IMR-90 (cell line): ENCODE data around the gene AGBL3. TPM values are rescaled to one million over a fixed set of nuclear protein-coding genes. Genes with fewer than 3 reads are reported as not detected.
"Not testable (repeated sequence)": the region's sequence is repeated elsewhere in the genome, so short reads cannot be mapped to it uniquely, and the experiment has no call there.

ENCODE experiments used
- ATAC-seq: fragments of 200-7000 bp; cut with Tn5 transposase; 2 replicates; pipeline ENCODE4 v1.9.1; 2020; ENCODE audit warnings: low read depth, mild to moderate bottlenecking, moderate library complexity
- BruUV-seq: library from RNA; stranded (reverse); fragments of 400-500 nt; replicated peaks from 2 replicates; lab custom pipeline; 2021; lab: Mats Ljungman, UMichigan
- CTCF ChIA-PET: fragments of 300-600 bp; formaldehyde crosslinking; extraction: SDS; loops from one replicate; lab custom pipeline; 2021; ENCODE audit warnings: antibody characterized with exemption; lab: Yijun Ruan, JAX
- POLR2A ChIA-PET: fragments of 300-600 bp; sonication (Branson Sonifier 250); formaldehyde crosslinking; loops from one replicate; lab custom pipeline; 2022; ENCODE audit warnings: antibody characterized with exemption; ENCODE audit not compliant: unreplicated experiment; lab: Charles Lee
- DNase-seq: peaks from one replicate; pipeline ENCODE4 v3.0.0; 2013
- H2AFZ ChIP-seq: replicated peaks from 2 replicates; pipeline ENCODE3; 2013; ENCODE audit warnings: low read length, mild to moderate bottlenecking; ENCODE audit not compliant: poor library complexity
- H2AK5ac ChIP-seq: 2 replicates; pipeline ENCODE4 v1.6.1; 2013; ENCODE audit warnings: low read depth, low read length, inconsistent platforms
- H2AK9ac ChIP-seq: replicated peaks from 2 replicates; pipeline ENCODE3; 2013; ENCODE audit warnings: mild to moderate bottlenecking, low read depth, low read length, moderate library complexity; ENCODE audit not compliant: poor library complexity
- H2BK120ac ChIP-seq: 2 replicates; pipeline ENCODE4 v1.6.1; 2013; ENCODE audit warnings: low read depth, low read length, inconsistent platforms
- H2BK15ac ChIP-seq: 3 replicates; pipeline ENCODE4 v1.6.1; 2013; ENCODE audit warnings: low read depth, low read length, inconsistent platforms
- H2BK20ac ChIP-seq: 2 replicates; pipeline ENCODE4 v1.6.1; 2013; ENCODE audit warnings: low read depth, mild to moderate bottlenecking, inconsistent platforms, low read length, moderate library complexity
- H2BK5ac ChIP-seq: 2 replicates; pipeline ENCODE4 v1.6.1; 2013; ENCODE audit warnings: mild to moderate bottlenecking, low read depth, low read length, inconsistent platforms; ENCODE audit not compliant: poor library complexity, severe bottlenecking
- H3K14ac ChIP-seq: replicated peaks from 2 replicates; pipeline ENCODE4 v1.6.1; 2013; ENCODE audit warnings: low read depth, low read length, inconsistent platforms
- H3K18ac ChIP-seq: 2 replicates; pipeline ENCODE4 v1.6.1; 2013; ENCODE audit warnings: low read depth, low read length, control low read depth
- H3K23ac ChIP-seq: 2 replicates; pipeline ENCODE4 v1.6.1; 2013; ENCODE audit warnings: low read depth, low read length, inconsistent platforms
- H3K27ac ChIP-seq: 2 replicates; pipeline ENCODE4 v1.5.1; 2013; ENCODE audit warnings: mild to moderate bottlenecking, control low read depth, low read length; ENCODE audit not compliant: insufficient read depth
- H3K27me3 ChIP-seq: 2 replicates; pipeline ENCODE4 v1.6.1; 2013; ENCODE audit warnings: low read length; ENCODE audit not compliant: control insufficient read depth, insufficient read depth
- H3K36me3 ChIP-seq: 2 replicates; pipeline ENCODE4 v1.6.1; 2013; ENCODE audit warnings: low read length, mixed read lengths; ENCODE audit not compliant: control insufficient read depth, insufficient read depth
- H3K4ac ChIP-seq: 2 replicates; pipeline ENCODE4 v1.6.1; 2013; ENCODE audit warnings: low read depth, low read length, inconsistent platforms
- H3K4me1 ChIP-seq: 2 replicates; pipeline ENCODE4 v1.6.1; 2013; ENCODE audit warnings: low read length, mixed read lengths; ENCODE audit not compliant: control insufficient read depth, insufficient read depth
- H3K4me2 ChIP-seq: 2 replicates; pipeline ENCODE4 v1.6.1; 2013; ENCODE audit warnings: low read depth, mild to moderate bottlenecking, control low read depth, low read length, moderate library complexity
- H3K4me3 ChIP-seq: 2 replicates; pipeline ENCODE4 v1.5.1; 2013; ENCODE audit warnings: low read depth, mild to moderate bottlenecking, control low read depth, low read length, moderate library complexity; ENCODE audit not compliant: insufficient read depth
- H3K56ac ChIP-seq: 2 replicates; pipeline ENCODE4 v1.6.1; 2013; ENCODE audit warnings: low read length, inconsistent platforms; ENCODE audit not compliant: insufficient read depth; ENCODE audit errors: extremely low read depth
- H3K79me1 ChIP-seq, 2 experiments: 2 replicates each; pipeline ENCODE4 v1.6.1; 2013; ENCODE audit warnings: low read length in 2 of 2, inconsistent platforms in 1 of 2, low read depth in 1 of 2
- H3K9ac ChIP-seq: 2 replicates; pipeline ENCODE4 v1.6.1; 2013; ENCODE audit warnings: low read depth, low read length, control low read depth
- H3K9me1 ChIP-seq: 2 replicates; pipeline ENCODE4 v1.6.1; 2013; ENCODE audit warnings: low read length, inconsistent platforms; ENCODE audit not compliant: insufficient read depth
- H3K9me3 ChIP-seq: 2 replicates; pipeline ENCODE4 v1.6.1; 2013; ENCODE audit warnings: low read length; ENCODE audit not compliant: control insufficient read depth, insufficient read depth
- H4K20me1 ChIP-seq: 2 replicates; pipeline ENCODE4 v1.6.1; 2013; ENCODE audit warnings: low read length, inconsistent platforms; ENCODE audit not compliant: insufficient read depth
- H4K5ac ChIP-seq: 2 replicates; pipeline ENCODE4 v1.6.1; 2013; ENCODE audit warnings: mild to moderate bottlenecking, low read depth, low read length, control low read depth
- H4K8ac ChIP-seq, 2 experiments: 2 replicates each; pipeline ENCODE4 v1.6.1; 2013; ENCODE audit warnings: low read depth in 2 of 2, low read length in 2 of 2, control low read depth in 1 of 2, inconsistent platforms in 1 of 2
- H4K91ac ChIP-seq: 2 replicates; pipeline ENCODE4 v1.6.1; 2013; ENCODE audit warnings: low read depth, low read length, inconsistent platforms; ENCODE audit not compliant: insufficient read depth
- CEBPB ChIP-seq: IDR thresholded peaks from 2 replicates; pipeline ENCODE4 v1.6.1; 2012; ENCODE audit warnings: low read depth, low read length, improper control_type of control experiment
- whole genome bisulfite sequencing, 2 experiments: methylation state at CpG; one replicate each; pipeline versions ENCODE4 v1.1.5 to v1.1.7; 2013; ENCODE audit warnings: missing lambda C conversion rate in 2 of 2; ENCODE audit not compliant: insufficient read length in 1 of 2; ENCODE audit errors: extremely low coverage in 2 of 2; 5-methylcytosine and 5-hydroxymethylcytosine counted together
- dilution Hi-C: fragments of 300-500 bp; cut with HindIII; formaldehyde crosslinking; loops from one replicate; pipeline ENCODE4 v1.14.3; 2018; ENCODE audit warnings: low sequenced_read_pairs; ENCODE audit not compliant: unreplicated experiment
- in situ Hi-C: fragments of 300-500 bp; cut with MboI; formaldehyde crosslinking; loops from 3 replicates; pipeline ENCODE4 v1.14.3; 2019; ENCODE audit warnings: low sequenced_read_pairs, inconsistent platforms, mixed read lengths
- intact Hi-C: fragments of 100-400 bp; cut with micrococcal nuclease; formaldehyde crosslinking; loops from 2 replicates; pipeline ENCODE4 v1.10.0; 2022
- polyA plus RNA-seq, 3 experiments: library from polyadenylated mRNA; depleted of rRNA; stranded (reverse); fragments of >200 nt; gene quantifications; 2 replicates each; pipeline ENCODE4 v1.2.3, GENCODE V29; 2012; ENCODE audit warnings: low replicate concordance in 1 of 3
- total RNA-seq: library from RNA; depleted of rRNA; stranded (reverse); fragments of >200 nt; gene quantifications from 2 replicates; pipeline ENCODE4 v1.2.3, GENCODE V29; 2012

AGBL3 gene
- total and polyA plus RNA-seq, 2 of the 4 experiments (the other 2 are of a cell fraction) = 0.18 to 0.65 TPM

DNA sequence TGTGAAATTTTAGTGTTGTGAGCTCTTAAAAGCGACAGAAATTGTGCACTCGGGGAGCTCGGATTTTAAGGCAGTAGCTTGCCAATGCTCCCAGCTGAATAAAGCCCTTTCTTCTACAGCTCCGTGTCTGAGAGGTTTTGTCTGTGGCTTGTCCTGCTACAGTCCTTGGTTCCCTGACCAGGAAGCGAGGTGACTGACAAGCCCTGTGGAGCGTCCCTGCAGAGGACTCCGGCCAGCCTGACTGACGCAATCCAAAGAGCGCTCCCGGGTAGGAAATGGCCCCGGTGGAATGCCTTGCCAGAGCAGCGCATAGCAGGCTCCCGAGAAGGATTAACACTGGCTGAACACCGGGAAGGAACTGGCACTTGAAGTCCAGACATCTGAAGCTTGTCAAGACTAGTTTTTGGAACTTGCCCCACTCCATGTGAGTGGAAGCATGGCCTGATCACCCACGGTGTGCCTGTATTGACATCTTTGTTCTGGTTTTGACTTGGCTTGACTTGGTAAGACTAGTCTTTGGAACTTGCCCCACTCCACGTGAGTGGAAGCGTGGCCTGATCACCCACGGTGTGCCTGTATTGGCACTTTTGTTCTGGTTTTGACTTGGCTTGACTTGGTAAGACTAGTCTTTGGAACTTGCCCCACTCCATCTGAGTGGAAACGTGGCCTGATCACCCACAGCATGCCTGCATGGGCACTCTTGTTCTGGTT is 185.4 kb downstream of the AGBL3 start:
- H3K9me3 ChIP-seq, H2BK120ac ChIP-seq, DNase-seq, BruUV-seq, H3K27ac ChIP-seq, H3K4ac ChIP-seq, H2AFZ ChIP-seq, H3K27me3 ChIP-seq, dilution Hi-C loops, H2AK5ac ChIP-seq, in situ Hi-C loops, H3K18ac ChIP-seq, H4K20me1 ChIP-seq, H2BK5ac ChIP-seq, H3K14ac ChIP-seq, H3K56ac ChIP-seq, H3K23ac ChIP-seq, H2AK9ac ChIP-seq, H3K4me2 ChIP-seq, POLR2A ChIA-PET, H3K4me3 ChIP-seq, H2BK15ac ChIP-seq, H3K9ac ChIP-seq, ATAC-seq, H4K91ac ChIP-seq: not testable (repeated sequence)
- H4K5ac ChIP-seq = peak overlapping the region; percentile 20; the same call in 1 of the 2 replicates
- intact Hi-C loops = loop anchor here (2.0 kb wide), 3 partner anchors 185 to 481 kb away; partner anchors contain the start of gene AGBL3
- peak overlapping the region; percentile 54 to 96; a peak in 3 of 4 replicates for H4K8ac ChIP-seq
- TF ChIP-seq CEBPB = 0 out of 2 replicates have a peak, but pooled peaks have one; percentile 13
- CTCF ChIA-PET = interaction anchor here (0.6 to 3.7 kb wide), 6 partner anchors 9 to 484 kb away, joined by 3 to 17 read pairs (median 4); partner anchors contain the start of gene AGBL3
- peaks cover 12% of the 10 kb centered on the region for H3K4me1 ChIP-seq
- WGBS, 2 experiments = 91% methylated on average over 10 of the region's 19 CpGs; no CpG with 5 or more reads in 1 of the 2 experiments
- H2BK20ac ChIP-seq = 0 out of 2 replicates have a peak overlapping the region, but pooled peaks have one; percentile 41
- H3K79me1 ChIP-seq = peaks cover 30 to 33% of the 10 kb centered on the region in 2 experiments
- H3K9me1 ChIP-seq = peaks cover 20% of the 10 kb centered on the region
- H3K36me3 ChIP-seq = peaks cover 20% of the 10 kb centered on the region

DNA sequence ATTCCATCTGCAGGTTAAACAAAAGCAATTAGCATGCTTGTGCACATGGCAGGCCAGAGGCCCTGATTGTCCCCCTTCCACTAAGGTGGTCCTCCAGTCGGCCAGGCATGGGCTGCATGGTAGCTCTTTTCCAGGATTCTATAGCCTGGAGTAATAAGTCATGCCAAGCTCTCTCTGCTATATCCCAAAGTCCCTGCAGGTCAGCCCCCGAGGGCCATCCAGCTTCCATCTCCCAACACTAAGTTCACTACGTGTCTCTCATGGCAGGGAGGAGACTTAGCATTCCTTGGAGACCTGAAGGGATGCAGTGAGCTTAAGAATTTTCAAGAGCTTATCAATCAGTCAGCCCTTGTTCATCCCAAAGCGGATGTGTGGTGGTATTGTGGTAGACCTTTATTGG is 187.6 kb downstream of the AGBL3 start:
- H3K27me3 ChIP-seq, H3K14ac ChIP-seq, H2BK15ac ChIP-seq, intact Hi-C loops, H3K4me1 ChIP-seq, H4K91ac ChIP-seq, H3K4me3 ChIP-seq, H4K5ac ChIP-seq, DNase-seq, H4K20me1 ChIP-seq, BruUV-seq, H4K8ac ChIP-seq, H3K9me1 ChIP-seq, H3K56ac ChIP-seq, H3K23ac ChIP-seq, H2AK5ac ChIP-seq, H3K9me3 ChIP-seq, dilution Hi-C loops, H2AK9ac ChIP-seq, H3K27ac ChIP-seq, H3K9ac ChIP-seq, ATAC-seq, POLR2A ChIA-PET, H2BK5ac ChIP-seq, H3K36me3 ChIP-seq, H3K4ac ChIP-seq, H3K4me2 ChIP-seq, in situ Hi-C loops, H3K18ac ChIP-seq, H2AFZ ChIP-seq, H2BK20ac ChIP-seq, H2BK120ac ChIP-seq: not testable (repeated sequence)
- peaks cover 11 to 12% of the 10 kb centered on the region in 2 experiments; a peak in 3 of 4 replicates for H3K79me1 ChIP-seq
- WGBS, 2 experiments = no CpG with 5 or more reads among the region's 4 CpGs
- CTCF ChIA-PET = interaction anchor here (0.6 kb wide), 1 partner anchor 63 kb away, joined by 3 read pairs; no protein-coding TSS in a partner anchor
